Measurements from ENCODE around the gene TMEM255B. TPM values are rescaled to one million over a fixed set of nuclear protein-coding genes. Genes with fewer than 3 reads are reported as not detected.
"Not testable (repeated sequence)": the region's sequence is repeated elsewhere in the genome, so short reads cannot be mapped to it uniquely, and the experiment has no call there.

The TMEM255B gene
- total RNA-seq, 1 donor from 2014 or later, result 0.26 TPM

DNA sequence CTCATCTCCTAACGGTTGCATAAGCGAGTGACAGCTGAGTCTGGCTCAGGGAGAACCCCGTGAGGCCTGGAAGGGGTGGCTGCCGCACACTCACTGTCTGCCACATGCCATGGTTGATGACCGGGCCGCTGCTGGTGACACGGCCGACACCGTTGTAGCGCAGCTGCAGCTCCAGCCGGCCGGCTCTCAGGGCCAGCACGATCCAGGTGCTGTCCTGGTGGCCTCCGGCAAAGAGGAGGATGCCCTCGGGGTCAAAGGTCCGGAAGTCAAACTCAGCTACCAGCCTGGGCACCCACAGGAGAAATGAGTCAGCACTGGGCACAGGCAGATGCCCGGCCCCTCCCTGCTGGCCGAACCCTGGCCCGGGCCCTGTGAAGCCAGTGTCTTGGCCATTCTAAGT is 73.2 kb downstream of the TMEM255B start:
- Histone ChIP-seq H3K9me3 (ENCODE audit: low read depth) (no peaks in the 10 kb centered on the region), H3K4me3 (no peak overlapping the region), H3K4me2 (no peak overlapping the region), H3K9ac (no peak overlapping the region), H3K4me1 (peaks cover 12% of the 10 kb centered on the region), H2AFZ (replicated peaks) (no peak overlapping the region), H3K27ac (no peak overlapping the region), H3K79me2 (ENCODE audit: low read depth) (no peaks in the 10 kb centered on the region), H3F3A (ENCODE audit: low read depth) (no peaks in the 10 kb centered on the region), H3K27me3 (no peaks in the 10 kb centered on the region), H3K36me3 (no peaks in the 10 kb centered on the region), H4K20me1 (ENCODE audit: low read depth) (no peaks in the 10 kb centered on the region)
- TF ChIP-seq, protein P1, sequence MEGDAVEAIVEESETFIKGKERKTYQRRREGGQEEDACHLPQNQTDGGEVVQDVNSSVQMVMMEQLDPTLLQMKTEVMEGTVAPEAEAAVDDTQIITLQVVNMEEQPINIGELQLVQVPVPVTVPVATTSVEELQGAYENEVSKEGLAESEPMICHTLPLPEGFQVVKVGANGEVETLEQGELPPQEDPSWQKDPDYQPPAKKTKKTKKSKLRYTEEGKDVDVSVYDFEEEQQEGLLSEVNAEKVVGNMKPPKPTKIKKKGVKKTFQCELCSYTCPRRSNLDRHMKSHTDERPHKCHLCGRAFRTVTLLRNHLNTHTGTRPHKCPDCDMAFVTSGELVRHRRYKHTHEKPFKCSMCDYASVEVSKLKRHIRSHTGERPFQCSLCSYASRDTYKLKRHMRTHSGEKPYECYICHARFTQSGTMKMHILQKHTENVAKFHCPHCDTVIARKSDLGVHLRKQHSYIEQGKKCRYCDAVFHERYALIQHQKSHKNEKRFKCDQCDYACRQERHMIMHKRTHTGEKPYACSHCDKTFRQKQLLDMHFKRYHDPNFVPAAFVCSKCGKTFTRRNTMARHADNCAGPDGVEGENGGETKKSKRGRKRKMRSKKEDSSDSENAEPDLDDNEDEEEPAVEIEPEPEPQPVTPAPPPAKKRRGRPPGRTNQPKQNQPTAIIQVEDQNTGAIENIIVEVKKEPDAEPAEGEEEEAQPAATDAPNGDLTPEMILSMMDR (IDR thresholded peaks at IDR 0.05), result no peak
- TF ChIP-seq EZH2phosphoT487 (IDR thresholded peaks at IDR 0.05), result no peak
- no peak for TF ChIP-seq EZH2 (IDR thresholded peaks at IDR 0.05)
- DNase-seq (ENCODE audit: low spot score), result no peak
- Mint-ChIP-seq H3K36me3 (peaks cover 3% of the 10 kb centered on the region), H3K9me3 (no peaks in the 10 kb centered on the region), H3K4me1 (peaks cover 10% of the 10 kb centered on the region), H3K4me3 (no peak overlapping the region), H3K27ac (no peak overlapping the region), H3K27me3 (ENCODE audit: insufficient read depth, low read depth) (peaks cover 6% of the 10 kb centered on the region)

DNA sequence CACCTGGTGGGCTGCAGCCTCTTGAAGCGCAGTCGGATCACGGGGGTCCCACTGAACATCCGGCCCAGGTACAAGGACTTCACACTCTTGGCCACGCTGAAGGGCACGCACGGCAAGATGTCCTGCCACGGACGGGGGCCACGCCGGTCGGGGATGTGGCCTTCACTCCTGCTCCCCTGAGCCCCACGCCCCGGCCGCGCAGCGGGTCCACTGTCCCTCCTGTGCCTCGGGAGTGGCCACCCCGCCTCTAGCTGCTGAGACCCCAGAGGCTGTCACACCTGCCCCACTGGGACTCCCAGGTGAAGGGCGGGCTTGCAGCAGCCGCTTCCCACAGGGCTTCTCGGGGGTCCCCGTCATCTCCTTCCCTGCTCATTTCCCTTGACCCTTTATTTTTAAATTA is 73.6 kb downstream of the TMEM255B start:
- H3K27ac Mint-ChIP-seq, result no peak overlapping the region
- H3K9me3 Mint-ChIP-seq, result no peaks in the 10 kb centered on the region
- H3K4me1 Mint-ChIP-seq, result peaks cover 14% of the 10 kb centered on the region
- no peak overlapping the region for H3K9ac ChIP-seq
- no peak overlapping the region for H2AFZ ChIP-seq (replicated peaks)
- H3K9me3 ChIP-seq (ENCODE audit: low read depth), result no peaks in the 10 kb centered on the region
- H3F3A ChIP-seq (ENCODE audit: low read depth), result no peaks in the 10 kb centered on the region
- H3K27ac ChIP-seq, result no peak overlapping the region
- H3K36me3 Mint-ChIP-seq, result peaks cover 2% of the 10 kb centered on the region
- no peaks in the 10 kb centered on the region for H3K27me3 ChIP-seq
- H3K4me3 ChIP-seq, result no peak overlapping the region
- peaks cover 15% of the 10 kb centered on the region for H3K4me1 ChIP-seq
- DNase-seq (ENCODE audit: low spot score), result no peak
- no peaks in the 10 kb centered on the region for H3K79me2 ChIP-seq (ENCODE audit: low read depth)
- H4K20me1 ChIP-seq (ENCODE audit: low read depth), result no peaks in the 10 kb centered on the region
- peaks cover 6% of the 10 kb centered on the region for H3K27me3 Mint-ChIP-seq (ENCODE audit: insufficient read depth, low read depth)
- no peak overlapping the region for H3K4me2 ChIP-seq
- H3K4me3 Mint-ChIP-seq, result no peak overlapping the region
- no peaks in the 10 kb centered on the region for H3K36me3 ChIP-seq
- TF ChIP-seq EZH2phosphoT487 (IDR thresholded peaks at IDR 0.05) (no peak), EZH2 (IDR thresholded peaks at IDR 0.05) (no peak)
- TF ChIP-seq, protein P1 (IDR thresholded peaks at IDR 0.05), result no peak

DNA sequence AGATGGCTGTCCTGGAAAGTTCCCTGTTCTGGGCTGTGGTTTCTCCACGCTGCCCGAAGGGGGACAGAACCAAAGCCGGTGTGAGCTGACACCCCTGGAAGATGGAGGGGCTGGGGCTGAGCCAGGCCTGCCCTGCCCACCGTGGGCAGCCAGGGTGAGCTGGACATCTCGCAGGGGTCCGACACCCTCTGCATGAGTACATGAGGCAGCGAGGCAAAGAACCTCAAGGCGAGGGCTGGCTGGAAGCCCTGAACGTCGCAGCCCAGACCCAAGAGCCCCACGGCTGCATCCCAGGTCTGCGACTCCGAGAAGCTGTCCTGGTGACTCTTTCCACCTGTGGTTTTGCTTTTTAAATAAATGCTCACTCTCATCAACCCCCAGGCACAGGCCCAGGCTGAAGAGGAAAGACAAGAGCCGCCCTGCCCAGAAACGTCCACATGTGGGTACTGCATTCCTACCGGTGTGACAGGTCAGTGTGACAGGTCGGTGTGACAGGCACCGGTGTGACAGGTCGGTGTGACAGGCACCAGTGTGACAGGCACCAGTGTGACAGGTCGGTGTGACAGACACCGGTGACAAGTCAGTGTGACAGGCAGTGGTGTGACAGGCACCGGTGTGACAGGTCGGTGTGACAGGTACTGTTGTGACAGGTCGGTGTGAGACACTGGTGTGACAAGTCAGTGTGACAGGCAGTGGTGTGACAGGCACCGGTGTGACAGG is 74.2 kb downstream of the TMEM255B start:
- peaks cover 6% of the 10 kb centered on the region for H3K27me3 Mint-ChIP-seq (ENCODE audit: insufficient read depth, low read depth)
- no peaks in the 10 kb centered on the region for H3F3A ChIP-seq (ENCODE audit: low read depth)
- H4K20me1 ChIP-seq (ENCODE audit: low read depth), result no peaks in the 10 kb centered on the region
- no peak for DNase-seq (ENCODE audit: low spot score)
- H3K4me1 Mint-ChIP-seq, result peaks cover 18% of the 10 kb centered on the region
- H3K4me3 ChIP-seq, result no peak overlapping the region
- H3K27ac ChIP-seq, result no peak overlapping the region
- no peaks in the 10 kb centered on the region for H3K9me3 Mint-ChIP-seq
- peaks cover 15% of the 10 kb centered on the region for H3K4me1 ChIP-seq
- no peaks in the 10 kb centered on the region for H3K27me3 ChIP-seq
- no peaks in the 10 kb centered on the region for H3K9me3 ChIP-seq (ENCODE audit: low read depth)
- H3K4me2 ChIP-seq, result no peak overlapping the region
- no peaks in the 10 kb centered on the region for H3K36me3 Mint-ChIP-seq
- H3K4me3 Mint-ChIP-seq, result no peak overlapping the region
- no peak overlapping the region for H2AFZ ChIP-seq (replicated peaks)
- no peak overlapping the region for H3K9ac ChIP-seq
- no peaks in the 10 kb centered on the region for H3K79me2 ChIP-seq (ENCODE audit: low read depth)
- no peak overlapping the region for H3K27ac Mint-ChIP-seq
- H3K36me3 ChIP-seq, result no peaks in the 10 kb centered on the region
- TF ChIP-seq, protein P1 (IDR thresholded peaks at IDR 0.05), result no peak
- TF ChIP-seq EZH2phosphoT487 (IDR thresholded peaks at IDR 0.05) (no peak), EZH2 (IDR thresholded peaks at IDR 0.05) (no peak)

DNA sequence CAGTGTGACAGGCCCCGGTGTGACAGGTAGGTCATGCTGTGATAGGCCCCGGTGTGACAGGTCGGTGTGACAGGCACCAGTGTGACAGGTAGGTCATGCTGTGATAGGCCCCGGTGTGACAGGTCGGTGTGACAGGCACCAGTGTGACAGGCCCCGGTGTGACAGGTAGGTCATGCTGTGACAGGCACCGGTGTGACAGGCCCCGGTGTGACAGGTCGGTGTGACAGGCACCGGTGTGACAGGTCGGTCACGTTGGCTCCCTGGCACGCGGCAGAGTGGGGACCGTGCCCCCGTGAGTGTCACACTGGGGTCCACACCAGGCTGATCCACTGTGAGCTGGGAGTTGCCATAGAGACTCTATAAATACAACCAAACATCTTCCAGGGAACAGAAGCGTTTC is 75.0 kb downstream of the TMEM255B start:
- not testable (repeated sequence) for H3K9me3 ChIP-seq (ENCODE audit: low read depth); H2AFZ ChIP-seq (replicated peaks); H3K27me3 Mint-ChIP-seq (ENCODE audit: insufficient read depth, low read depth); H3K79me2 ChIP-seq (ENCODE audit: low read depth); H3K4me3 Mint-ChIP-seq; H4K20me1 ChIP-seq (ENCODE audit: low read depth); H3K9ac ChIP-seq; H3F3A ChIP-seq (ENCODE audit: low read depth); H3K27ac Mint-ChIP-seq; H3K4me2 ChIP-seq; H3K9me3 Mint-ChIP-seq; H3K36me3 Mint-ChIP-seq; H3K27ac ChIP-seq; H3K36me3 ChIP-seq; DNase-seq (ENCODE audit: low spot score); H3K27me3 ChIP-seq; H3K4me3 ChIP-seq
- H3K4me1 Mint-ChIP-seq, result peaks cover 18% of the 10 kb centered on the region
- H3K4me1 ChIP-seq, result peaks cover 15% of the 10 kb centered on the region

Data from neural progenitor cell (in vitro differentiated cells).